GM19455 (cell line): ENCODE results near the gene SNRPA.
"Not testable (repeated sequence)": the region's sequence is repeated elsewhere in the genome, so short reads cannot be mapped to it uniquely, and the experiment has no call there.

Experiments used
- ATAC-seq: cut with Tn5 transposase; IDR thresholded peaks from one replicate; pipeline ENCODE4 v1.9.1; 2021; ENCODE audit not compliant: unreplicated experiment

The SNRPA gene

GRCh38 chr19:40811478-40812341 lies 60.7 kb downstream of the SNRPA start:
- no peak for ATAC-seq

GRCh38 chr19:40812571-40812970 lies 61.6 kb downstream of the SNRPA start:
- ATAC-seq: not testable (repeated sequence)

GRCh38 chr19:40813182-40813581 lies 62.2 kb downstream of the SNRPA start:
- ATAC-seq: no peak
